GM12873 (cell line): Measurements from ENCODE around the gene BCL2L13.

Experiments used
- CTCF ChIP-seq: IDR thresholded peaks from 2 replicates; pipeline ENCODE4 v1.5.1; 2012; ENCODE audit warnings: low read depth, mild to moderate bottlenecking, moderate library complexity, low read length, control low read depth; ENCODE audit not compliant: insufficient read depth; ENCODE audit errors: missing control alignments

Gene BCL2L13

GRCh38 chr22:17638432-17639246 lies at the start of gene BCL2L13:
Gene BCL2L13 (plus strand): TSS chr22:17638757. CDS start chr22:17655712, 16,955 bp downstream.
- TF ChIP-seq CTCF = no peak

GRCh38 chr22:17589810-17590375 lies 48.7 kb upstream of the BCL2L13 start:
- no peak for TF ChIP-seq CTCF

GRCh38 chr22:17590586-17590985 lies 48.0 kb upstream of the BCL2L13 start:
- no peak for TF ChIP-seq CTCF

GRCh38 chr22:17592201-17592600 lies 46.4 kb upstream of the BCL2L13 start:
- TF ChIP-seq CTCF = no peak

- TF ChIP-seq CTCF = no peak
Observed at GRCh38 chr22:17596226-17596625, 42.3 kb upstream of the BCL2L13 start.

GRCh38 chr22:17597217-17597616 lies 41.3 kb upstream of the BCL2L13 start:
- no peak for TF ChIP-seq CTCF

GRCh38 chr22:17598318-17598717 lies 40.2 kb upstream of the BCL2L13 start:
- no peak for TF ChIP-seq CTCF
